Calu3 (cell line): ENCODE results near the gene TNC. TPM values are rescaled to one million over a fixed set of nuclear protein-coding genes. Genes with fewer than 3 reads are reported as not detected.
"Not testable (repeated sequence)": the region's sequence is repeated elsewhere in the genome, so short reads cannot be mapped to it uniquely, and the experiment has no call there.

Experiments
- BruUV-seq: library from RNA; stranded (reverse); fragments of 400-500 nt; replicated peaks from 2 replicates; lab custom pipeline; 2021; lab: Mats Ljungman, UMichigan
- CTCF ChIA-PET: fragments of 300-600 bp; sonication (Branson Sonifier 250); formaldehyde crosslinking; loops from one replicate; lab custom pipeline; 2022; ENCODE audit warnings: antibody characterized with exemption; lab: Charles Lee
- DNase-seq: peaks from one replicate; pipeline ENCODE4 v3.0.0; 2022
- H3K27ac Mint-ChIP-seq: one replicate; pipeline ENCODE4 v1.8.0; 2022; ENCODE audit warnings: mixed read lengths; ENCODE audit not compliant: unreplicated experiment
- H3K27me3 Mint-ChIP-seq: one replicate; pipeline ENCODE4 v1.8.0; 2022; ENCODE audit warnings: mixed read lengths; ENCODE audit not compliant: unreplicated experiment
- H3K36me3 Mint-ChIP-seq: one replicate; pipeline ENCODE4 v1.8.0; 2022; ENCODE audit warnings: mild to moderate bottlenecking, moderate library complexity, mixed read lengths; ENCODE audit not compliant: insufficient read depth, unreplicated experiment
- H3K4me1 Mint-ChIP-seq: one replicate; pipeline ENCODE4 v1.8.0; 2022; ENCODE audit warnings: mild to moderate bottlenecking, low read depth, mixed read lengths; ENCODE audit not compliant: unreplicated experiment
- H3K4me3 Mint-ChIP-seq: one replicate; pipeline ENCODE4 v1.8.0; 2022; ENCODE audit warnings: mild to moderate bottlenecking, low read depth, moderate library complexity, mixed read lengths; ENCODE audit not compliant: unreplicated experiment
- H3K9me3 Mint-ChIP-seq: one replicate; pipeline ENCODE4 v1.8.0; 2022; ENCODE audit warnings: low read depth, mixed read lengths; ENCODE audit not compliant: unreplicated experiment
- CTCF ChIP-seq: fragments of 200-600 bp; IDR thresholded peaks from one replicate; pipeline ENCODE4 v1.8.0; 2022; ENCODE audit warnings: antibody characterized with exemption; ENCODE audit not compliant: unreplicated experiment
- intact Hi-C: fragments of 100-400 bp; cut with micrococcal nuclease; formaldehyde crosslinking; loops from one replicate; pipeline ENCODE4 v1.10.0; 2022; ENCODE audit not compliant: unreplicated experiment
- total RNA-seq: library from RNA; stranded (reverse); gene quantifications from 2 replicates; pipeline ENCODE4 v1.2.3, GENCODE V29; 2022

The TNC gene
- total RNA-seq, 1 experiment from 2014 or later: 1.0 TPM

- CTCF ChIA-PET: no interaction called here
- H3K36me3 Mint-ChIP-seq: no peaks in the 10 kb centered on the region
- BruUV-seq: no TSS peak
- TF ChIP-seq CTCF: no peak
- intact Hi-C loops: no loop called here
- no peak overlapping the region for H3K27ac Mint-ChIP-seq
- H3K27me3 Mint-ChIP-seq: peaks cover 32% of the 10 kb centered on the region
- peaks cover 6% of the 10 kb centered on the region for H3K4me1 Mint-ChIP-seq
- no peak for DNase-seq
- no peak overlapping the region for H3K4me3 Mint-ChIP-seq
- peaks cover 4% of the 10 kb centered on the region for H3K9me3 Mint-ChIP-seq
Observed at GRCh38 chr9:115130176-115130575, 12.2 kb upstream of the TNC start.

- intact Hi-C loops: not testable (repeated sequence)
Observed at GRCh38 chr9:115128726-115129125, 10.8 kb upstream of the TNC start.

DNA sequence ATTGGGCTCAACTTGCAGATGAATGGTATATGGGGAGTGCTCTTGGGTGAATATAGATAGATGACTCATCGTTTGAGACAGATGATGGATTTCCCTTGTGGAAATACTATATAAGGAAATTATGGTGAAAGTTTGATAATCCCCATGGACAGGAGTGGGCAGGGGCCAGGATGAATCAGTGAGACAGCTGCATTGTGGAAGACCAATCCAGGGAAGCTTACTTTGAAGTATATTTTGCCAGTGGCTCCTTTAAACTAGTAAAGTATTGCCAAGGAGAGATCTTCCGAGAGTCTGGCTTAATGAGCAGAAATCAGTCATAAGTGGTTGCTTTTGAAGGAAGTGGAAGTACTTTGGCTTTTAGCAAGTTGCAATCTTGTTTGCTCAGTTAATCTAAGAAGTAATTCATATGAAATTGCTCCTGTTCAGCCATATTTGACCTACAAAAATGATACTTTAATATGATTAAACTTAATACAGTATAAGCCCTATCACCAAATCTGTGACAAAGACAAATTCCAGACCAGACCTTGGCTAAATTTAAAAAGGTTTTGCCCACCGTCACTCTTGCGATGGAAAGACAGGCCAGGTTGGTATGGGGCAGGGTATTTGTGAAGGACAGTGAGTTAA, 9.3 kb upstream of the TNC start:
- Mint-ChIP-seq H3K27me3 (peaks cover 12% of the 10 kb centered on the region), H3K27ac (no peak overlapping the region), H3K4me3 (no peak overlapping the region), H3K9me3 (peaks cover 5% of the 10 kb centered on the region), H3K4me1 (peaks cover 6% of the 10 kb centered on the region), H3K36me3 (no peaks in the 10 kb centered on the region)
- CTCF ChIA-PET: no interaction called here
- no TSS peak for BruUV-seq
- intact Hi-C loops: no loop called here
- no peak for DNase-seq
- TF ChIP-seq CTCF: no peak

More at GRCh38 chr9:115128726-115129125, 10.8 kb upstream of the TNC start:
- H3K27me3 Mint-ChIP-seq: peaks cover 18% of the 10 kb centered on the region
- H3K9me3 Mint-ChIP-seq, DNase-seq, H3K36me3 Mint-ChIP-seq, BruUV-seq, H3K4me1 Mint-ChIP-seq, H3K27ac Mint-ChIP-seq, CTCF ChIA-PET, H3K4me3 Mint-ChIP-seq: not testable (repeated sequence)

DNA sequence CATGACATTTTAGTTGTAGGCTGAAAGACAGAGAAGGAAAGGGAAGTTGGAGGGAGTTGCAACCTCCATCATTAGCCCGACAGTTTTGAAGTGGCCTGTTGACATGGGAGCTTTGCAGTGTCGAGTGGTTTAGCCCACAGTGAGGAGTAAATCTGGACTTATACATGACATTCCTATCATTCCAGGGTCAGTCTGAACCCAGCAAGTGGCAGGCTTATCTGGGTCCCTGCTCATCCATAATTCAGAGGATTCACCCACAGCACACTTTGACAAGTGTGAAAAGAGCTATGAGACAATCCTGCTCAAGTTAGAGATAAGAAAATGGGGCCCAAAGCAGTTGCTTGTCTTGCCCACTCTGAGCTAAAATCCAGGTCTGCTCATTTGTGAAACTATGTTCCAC, 8.4 kb upstream of the TNC start:
- BruUV-seq: no TSS peak
- Mint-ChIP-seq H3K27ac (no peak overlapping the region), H3K27me3 (peaks cover 12% of the 10 kb centered on the region), H3K4me3 (no peak overlapping the region), H3K9me3 (peaks cover 5% of the 10 kb centered on the region), H3K36me3 (no peaks in the 10 kb centered on the region), H3K4me1 (peaks cover 6% of the 10 kb centered on the region)
- no peak for TF ChIP-seq CTCF
- intact Hi-C loops: no loop called here
- CTCF ChIA-PET: no interaction called here
- no peak for DNase-seq

- H3K9me3 Mint-ChIP-seq: peaks cover 3% of the 10 kb centered on the region
- no TSS peak for BruUV-seq
- peaks cover 6% of the 10 kb centered on the region for H3K4me1 Mint-ChIP-seq
- DNase-seq: no peak
- no peaks in the 10 kb centered on the region for H3K27me3 Mint-ChIP-seq
- TF ChIP-seq CTCF: no peak
- intact Hi-C loops: no loop called here
- H3K4me3 Mint-ChIP-seq: no peak overlapping the region
- CTCF ChIA-PET: no interaction called here
- no peak overlapping the region for H3K27ac Mint-ChIP-seq
- peaks cover 4% of the 10 kb centered on the region for H3K36me3 Mint-ChIP-seq
Observed at GRCh38 chr9:115122937-115123336, 5.0 kb upstream of the TNC start.
